ENCODE data around the gene CAB39. TPM values are rescaled to one million over a fixed set of nuclear protein-coding genes. Genes with fewer than 3 reads are reported as not detected.
A peak's percentile ranks its signal among the peaks of the same experiment; 100 is the strongest.

Gene CAB39
- total RNA-seq, 4 donors from 2014 or later: 47.6 to 80.3 (median 71.8) TPM

DNA sequence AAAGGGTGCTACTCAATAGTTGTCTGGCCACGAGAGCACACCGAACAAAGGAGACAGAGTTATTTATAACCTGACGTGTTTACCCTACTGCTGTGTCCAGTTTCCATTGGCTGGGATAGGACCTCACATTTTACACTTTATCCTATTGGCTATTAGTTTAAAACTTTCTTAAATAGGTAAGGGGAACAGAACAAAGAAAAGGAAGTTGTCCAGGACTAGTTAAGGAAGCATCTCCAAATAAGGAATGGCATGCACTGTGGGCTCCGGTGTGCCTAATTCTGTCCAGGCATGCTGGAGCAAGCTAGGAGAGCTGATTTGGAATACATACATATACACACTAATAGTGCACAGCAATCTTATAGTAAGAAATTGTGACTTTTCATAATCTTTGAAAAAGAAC is 72.2 kb downstream of the CAB39 start:
- no peak overlapping the region for H3K4me3 ChIP-seq
- no peak for DNase-seq
- peaks cover 17 to 39% (median 18%) of the 10 kb centered on the region in 3 donors for H3K4me1 ChIP-seq
- peaks cover 0 to 29% (median 0%) of the 10 kb centered on the region in 3 donors for H3K9me3 ChIP-seq
- H3K27ac ChIP-seq: peak overlapping the region in 3 of 4 donors; percentile 10 to 56 (median 47)
- H3K36me3 ChIP-seq: peaks cover 0 to 58% (median 0%) of the 10 kb centered on the region in 3 donors
- intact Hi-C loops (cut with DNase I): no loop called here
- H3K27me3 ChIP-seq: no peaks in the 10 kb centered on the region
- 49 to 50% methylated on average over 4 of the region's 4 CpGs for WGBS, 2 donors
- TF ChIP-seq, protein P1, sequence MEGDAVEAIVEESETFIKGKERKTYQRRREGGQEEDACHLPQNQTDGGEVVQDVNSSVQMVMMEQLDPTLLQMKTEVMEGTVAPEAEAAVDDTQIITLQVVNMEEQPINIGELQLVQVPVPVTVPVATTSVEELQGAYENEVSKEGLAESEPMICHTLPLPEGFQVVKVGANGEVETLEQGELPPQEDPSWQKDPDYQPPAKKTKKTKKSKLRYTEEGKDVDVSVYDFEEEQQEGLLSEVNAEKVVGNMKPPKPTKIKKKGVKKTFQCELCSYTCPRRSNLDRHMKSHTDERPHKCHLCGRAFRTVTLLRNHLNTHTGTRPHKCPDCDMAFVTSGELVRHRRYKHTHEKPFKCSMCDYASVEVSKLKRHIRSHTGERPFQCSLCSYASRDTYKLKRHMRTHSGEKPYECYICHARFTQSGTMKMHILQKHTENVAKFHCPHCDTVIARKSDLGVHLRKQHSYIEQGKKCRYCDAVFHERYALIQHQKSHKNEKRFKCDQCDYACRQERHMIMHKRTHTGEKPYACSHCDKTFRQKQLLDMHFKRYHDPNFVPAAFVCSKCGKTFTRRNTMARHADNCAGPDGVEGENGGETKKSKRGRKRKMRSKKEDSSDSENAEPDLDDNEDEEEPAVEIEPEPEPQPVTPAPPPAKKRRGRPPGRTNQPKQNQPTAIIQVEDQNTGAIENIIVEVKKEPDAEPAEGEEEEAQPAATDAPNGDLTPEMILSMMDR (IDR thresholded peaks at IDR 0.05): no peak

DNA sequence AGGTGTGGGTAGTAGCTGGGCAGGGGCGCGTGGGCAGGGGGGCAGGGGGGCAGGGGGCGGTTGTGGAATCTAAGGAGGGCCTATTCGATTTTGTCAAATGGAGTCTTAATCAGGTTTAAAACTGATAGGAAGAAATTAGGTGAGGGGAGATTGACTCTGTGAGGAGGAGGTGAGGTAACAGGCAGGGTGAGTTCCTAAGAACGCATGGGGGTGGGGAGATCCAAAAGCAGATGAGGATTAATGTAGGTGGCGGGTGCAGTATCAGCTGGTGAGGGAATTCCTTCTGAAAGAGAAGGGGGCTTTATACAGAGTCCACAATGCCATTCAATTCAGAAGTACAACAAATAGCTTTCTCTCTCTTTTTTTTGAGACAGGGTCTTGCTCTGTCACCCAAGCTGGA is 72.7 kb downstream of the CAB39 start:
- TF ChIP-seq, protein P1 (IDR thresholded peaks at IDR 0.05): no peak
- TF ChIP-seq POLR2A (IDR thresholded peaks at IDR 0.05): no peak

DNA sequence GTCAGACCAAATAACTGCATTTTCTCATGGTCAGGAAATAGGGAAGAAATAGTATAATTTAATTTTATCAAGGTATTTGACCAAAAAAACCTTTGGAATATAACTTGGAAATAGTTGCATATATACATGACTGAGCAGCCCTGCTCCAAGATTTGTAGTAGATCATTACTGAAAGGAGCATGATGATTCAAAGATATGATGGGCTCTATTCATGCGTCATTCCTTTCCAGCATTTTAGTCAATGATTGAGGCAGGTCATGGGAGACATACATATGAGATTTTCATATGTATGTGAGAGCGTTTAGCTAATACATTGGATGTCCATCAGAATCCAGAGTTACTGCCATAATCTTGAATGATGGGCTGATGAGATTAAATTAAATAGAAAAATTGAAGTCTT is 74.5 kb downstream of the CAB39 start:
- H3K4me3 ChIP-seq: no peak overlapping the region
- H3K9me3 ChIP-seq: peaks cover 0 to 29% (median 0%) of the 10 kb centered on the region in 3 donors
- H3K4me1 ChIP-seq: peaks cover 4 to 23% (median 8%) of the 10 kb centered on the region in 3 donors
- DNase-seq: no peak
- 89 to 98% methylated on average over 2 of the region's 2 CpGs for WGBS, 2 donors
- no peak overlapping the region for H3K27ac ChIP-seq
- peaks cover 0 to 81% (median 0%) of the 10 kb centered on the region in 3 donors for H3K36me3 ChIP-seq
- TF ChIP-seq, protein P1 (IDR thresholded peaks at IDR 0.05): no peak
- TF ChIP-seq POLR2A (IDR thresholded peaks at IDR 0.05): no peak
- H3K27me3 ChIP-seq: no peaks in the 10 kb centered on the region
- intact Hi-C loops (cut with DNase I): no loop called here

More for the DNA sequence above, 72.7 kb downstream of the CAB39 start:
- DNase-seq: no peak
- Histone ChIP-seq H3K4me1 (peaks cover 17 to 34% (median 18%) of the 10 kb centered on the region in 3 donors), H3K27me3 (no peaks in the 10 kb centered on the region), H3K4me3 (no peak overlapping the region), H3K36me3 (peaks cover 0 to 63% (median 0%) of the 10 kb centered on the region in 3 donors), H3K27ac (peak overlapping the region in 3 of 4 donors; percentile 10 to 47 (median 39)), H3K9me3 (peaks cover 0 to 29% (median 0%) of the 10 kb centered on the region in 3 donors)
- intact Hi-C loops (cut with DNase I): no loop called here
- WGBS, 2 donors: 82 to 91% methylated on average over 6 of the region's 6 CpGs

- Histone ChIP-seq H3K4me1 (peaks cover 7 to 33% (median 14%) of the 10 kb centered on the region in 3 donors), H3K9me3 (peaks cover 0 to 29% (median 0%) of the 10 kb centered on the region in 3 donors), H3K36me3 (peaks cover 0 to 72% (median 0%) of the 10 kb centered on the region in 3 donors), H3K4me3 (no peak overlapping the region), H3K27ac (no peak overlapping the region), H3K27me3 (no peaks in the 10 kb centered on the region)
- TF ChIP-seq, protein P1 (IDR thresholded peaks at IDR 0.05): no peak
- no peak for TF ChIP-seq POLR2A (IDR thresholded peaks at IDR 0.05)
- DNase-seq: no peak
- WGBS, 2 donors: 93% methylated on average over 3 of the region's 3 CpGs
- intact Hi-C loops (cut with DNase I): no loop called here
Measured at GRCh38 chr2:230788554-230789175, 76.0 kb downstream of the CAB39 start.

- Histone ChIP-seq H3K27me3 (no peaks in the 10 kb centered on the region), H3K4me3 (no peak overlapping the region), H3K9me3 (peaks cover 0 to 24% (median 0%) of the 10 kb centered on the region in 3 donors), H3K27ac (no peak overlapping the region), H3K4me1 (peaks cover 18 to 44% (median 26%) of the 10 kb centered on the region in 3 donors), H3K36me3 (peaks cover 0 to 56% (median 0%) of the 10 kb centered on the region in 3 donors)
- no peak for TF ChIP-seq POLR2A (IDR thresholded peaks at IDR 0.05)
- TF ChIP-seq, protein P1 (IDR thresholded peaks at IDR 0.05): no peak
- DNase-seq: no peak
- WGBS, 2 donors: 71 to 79% methylated on average over 1 of the region's 1 CpG
- intact Hi-C loops (cut with DNase I): loop anchor here (10.0 kb wide), 1 partner anchor 176 kb away; no protein-coding TSS in a partner anchor
Measured at GRCh38 chr2:230790981-230791380, 78.3 kb downstream of the CAB39 start.
